Measurements from ENCODE around the gene EFHC2.

The EFHC2 gene, protein sequence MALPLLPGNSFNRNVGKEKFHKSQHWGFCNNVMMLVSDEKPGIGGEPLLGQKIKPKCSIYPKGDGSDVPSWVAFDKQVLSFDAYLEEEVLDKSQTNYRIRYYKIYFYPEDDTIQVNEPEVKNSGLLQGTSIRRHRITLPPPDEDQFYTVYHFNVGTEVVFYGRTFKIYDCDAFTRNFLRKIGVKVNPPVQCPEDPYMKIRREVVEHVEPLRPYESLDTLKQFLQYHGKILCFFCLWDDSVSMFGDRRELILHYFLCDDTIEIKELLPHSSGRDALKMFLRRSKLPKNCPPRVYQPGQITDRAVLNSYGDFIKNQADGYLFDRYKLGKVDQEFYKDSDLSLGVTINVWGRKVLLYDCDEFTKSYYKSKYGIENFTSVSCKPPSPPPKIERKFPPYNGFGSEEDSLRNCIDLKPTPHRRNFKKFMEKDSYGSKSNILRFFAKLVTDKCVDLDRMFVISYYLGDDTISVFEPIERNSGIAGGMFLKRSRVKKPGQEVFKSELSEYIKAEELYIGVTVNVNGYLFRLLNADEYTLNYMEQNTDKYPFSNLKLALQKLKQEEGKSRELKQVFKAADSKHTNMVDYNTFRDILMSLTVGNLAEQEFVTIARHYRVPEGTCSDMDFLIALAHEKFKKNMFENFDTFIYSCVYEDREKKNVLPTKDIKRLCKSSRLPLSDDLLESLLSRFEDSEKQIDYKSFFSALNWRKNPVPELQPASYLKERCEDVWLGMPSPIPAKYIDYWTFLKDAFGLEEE

DNA sequence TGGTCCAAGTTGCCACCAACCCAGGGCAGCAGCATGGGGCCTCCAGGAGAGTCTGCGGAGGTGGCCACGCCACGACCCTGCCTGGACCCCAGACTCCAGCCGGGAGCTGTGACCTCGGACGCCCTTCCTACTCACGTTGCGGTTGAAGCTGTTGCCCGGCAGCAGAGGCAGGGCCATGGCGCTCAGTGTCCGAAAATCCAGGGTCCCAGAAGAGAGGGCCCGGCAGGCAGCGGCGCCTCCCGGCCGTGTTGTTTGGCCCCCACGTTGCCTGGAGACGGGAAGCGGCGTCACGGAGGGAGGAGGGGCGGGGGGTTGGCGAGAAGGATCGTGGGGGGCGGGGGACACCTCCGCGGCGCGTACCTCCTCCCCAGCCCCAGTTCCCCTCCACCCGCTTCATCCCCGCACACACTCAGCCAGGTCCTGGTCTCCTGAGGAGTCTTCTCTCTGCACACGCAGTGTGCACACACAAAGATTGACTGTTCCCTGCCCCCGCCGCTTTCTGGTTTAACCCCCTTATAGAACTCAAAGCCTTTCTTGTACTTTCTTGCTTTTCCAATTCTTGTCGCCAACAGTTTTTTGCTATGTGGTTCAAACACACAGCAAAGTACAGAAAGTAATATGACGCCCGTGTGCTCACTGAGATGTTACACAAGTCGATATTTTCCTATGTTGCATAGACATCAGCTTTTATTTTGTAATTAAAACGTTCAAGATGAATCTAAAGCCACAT lies at the start of gene EFHC2:
TSS of gene EFHC2 (minus strand) at position 261 of the 730 bp plus-strand sequence. CDS start at position 177, 84 bp downstream.
- peak; percentile 11 for DNase-seq (ENCODE audit: low read depth)

GRCh38 chrX:44392767-44393166 lies 49.3 kb upstream of the EFHC2 start:
- DNase-seq (ENCODE audit: low read depth) = no peak

- no peak for DNase-seq (ENCODE audit: low read depth)
Observed at GRCh38 chrX:44384688-44385338, 41.3 kb upstream of the EFHC2 start.

GRCh38 chrX:44382871-44383270 lies 39.4 kb upstream of the EFHC2 start:
- DNase-seq (ENCODE audit: low read depth) = no peak

- DNase-seq (ENCODE audit: low read depth) = no peak
Observed at GRCh38 chrX:44352758-44353157, 9.3 kb upstream of the EFHC2 start.

GRCh38 chrX:44349561-44349960 lies 6.1 kb upstream of the EFHC2 start:
- no peak for DNase-seq (ENCODE audit: low read depth)

DNA sequence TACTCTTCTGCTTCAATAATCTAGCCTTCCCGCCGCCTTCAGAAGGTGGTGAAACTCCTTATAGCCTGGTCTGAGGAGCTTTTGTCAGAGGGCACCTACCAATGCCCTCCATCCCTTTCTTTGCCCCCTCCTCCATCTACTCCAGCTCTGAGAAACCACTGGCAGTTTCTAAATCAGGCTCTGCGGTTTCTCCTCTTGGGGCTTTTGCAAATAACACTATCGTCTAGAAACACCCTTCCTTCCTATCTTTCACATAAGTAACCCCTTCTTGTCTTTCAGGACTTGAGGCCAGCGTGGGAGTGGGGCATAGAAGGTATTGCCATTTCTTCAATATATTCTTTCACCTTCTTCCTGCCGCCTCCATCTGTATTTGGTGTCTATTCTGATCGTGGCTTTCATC lies 1.2 kb upstream of the EFHC2 start:
- no peak for DNase-seq (ENCODE audit: low read depth)

GRCh38 chrX:44344194-44344593 lies 722 bp upstream of the EFHC2 start:
- DNase-seq (ENCODE audit: low read depth) = peak; percentile 24

DNA sequence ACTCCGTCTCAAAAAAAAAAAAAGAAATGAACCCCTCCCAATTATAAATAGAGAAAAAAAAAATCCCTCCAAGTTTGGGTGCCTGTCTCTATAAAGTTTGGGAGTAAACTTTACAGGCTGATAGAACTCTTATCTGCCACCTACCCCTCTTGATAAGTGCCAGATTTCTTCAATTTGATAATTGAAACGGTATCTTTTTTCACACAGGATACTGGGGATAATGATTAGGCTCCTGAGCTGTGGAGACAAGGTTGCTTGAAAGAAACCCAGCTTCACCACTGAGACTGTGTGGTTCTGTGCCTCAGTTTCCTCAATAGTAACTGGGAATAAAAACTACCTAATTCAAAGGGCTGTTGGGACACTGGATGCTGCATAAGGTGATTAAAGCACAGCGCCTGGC lies 606 bp downstream of the EFHC2 start:
- no peak for DNase-seq (ENCODE audit: low read depth)

- DNase-seq (ENCODE audit: low read depth) = no peak
Observed at GRCh38 chrX:44338361-44338760, 5.1 kb downstream of the EFHC2 start.

DNA sequence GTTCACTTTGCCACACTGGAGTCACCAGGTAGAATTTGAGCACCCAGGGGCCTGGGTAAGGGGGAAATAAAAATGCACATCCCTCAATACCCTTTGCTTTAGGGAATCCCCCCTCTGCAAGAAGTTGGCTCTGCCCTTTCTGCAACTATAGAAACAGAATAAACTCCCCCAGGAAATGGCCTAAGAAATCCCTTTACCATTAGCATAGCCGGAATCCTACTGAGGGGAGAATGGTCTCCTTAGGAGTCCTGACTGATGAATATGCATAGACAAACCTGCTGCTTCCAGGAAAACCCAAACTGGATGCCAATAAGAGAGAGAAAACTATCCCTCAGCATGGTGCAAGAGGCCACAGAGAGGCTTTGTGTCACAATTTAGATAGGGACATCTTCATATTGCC lies 11.0 kb downstream of the EFHC2 start:
- DNase-seq (ENCODE audit: low read depth) = no peak

DNA sequence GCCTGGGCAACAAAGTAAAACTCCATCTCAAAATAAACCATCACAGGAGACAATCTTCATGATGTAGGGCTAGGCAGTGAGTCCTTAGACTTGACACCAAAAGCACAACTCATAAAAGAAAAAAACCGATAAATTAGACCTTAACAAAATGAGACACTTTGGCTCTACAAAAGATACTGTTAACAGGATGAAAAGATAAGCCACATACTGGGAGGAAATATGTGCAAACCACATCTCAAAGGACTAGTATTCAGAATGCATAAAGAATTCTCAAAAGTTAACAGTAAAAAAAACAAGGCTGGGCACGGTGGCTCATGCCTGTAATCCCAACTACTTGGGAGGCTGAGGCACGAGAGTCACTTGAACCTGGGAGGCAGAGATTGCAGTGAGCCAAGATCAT lies 13.2 kb downstream of the EFHC2 start:
- DNase-seq (ENCODE audit: low read depth) = no peak

DNA sequence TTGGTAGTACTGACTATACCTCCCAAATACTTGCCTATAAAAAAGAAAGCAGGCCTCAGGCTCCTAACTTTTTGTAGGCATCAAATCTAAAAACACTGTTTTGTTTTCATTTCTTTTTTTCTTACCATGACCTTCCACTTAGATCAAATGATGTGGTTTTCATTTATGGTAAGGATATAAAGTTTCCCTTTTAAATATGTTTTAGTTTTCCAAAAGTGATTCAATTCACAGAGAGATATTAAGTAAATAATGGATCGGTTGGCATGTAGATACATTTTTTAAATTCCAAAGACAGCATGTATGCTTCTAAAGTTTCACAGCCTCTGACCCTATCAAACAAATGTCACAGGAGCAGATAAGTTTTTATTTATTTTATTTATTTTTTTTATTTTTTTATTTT lies 23.9 kb downstream of the EFHC2 start:
- no peak for DNase-seq (ENCODE audit: low read depth)

DNA sequence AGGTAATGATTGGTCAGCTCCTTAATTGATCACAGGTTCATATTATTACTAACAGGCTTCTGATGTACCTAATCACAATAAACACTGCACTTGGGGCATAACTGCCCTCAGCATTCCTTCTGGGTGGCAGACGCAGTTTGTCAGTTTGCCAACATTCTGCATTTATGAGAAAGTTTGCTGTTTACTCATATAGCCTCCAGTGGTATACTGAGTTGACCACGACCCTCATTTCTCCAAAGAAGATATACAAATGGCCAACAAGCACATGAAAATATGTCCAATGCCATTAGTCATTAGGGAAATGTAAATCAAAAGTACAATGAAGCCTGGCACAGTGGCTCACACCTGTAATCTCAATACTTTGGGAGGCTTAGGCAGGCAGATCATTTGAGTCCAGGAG lies 26.3 kb downstream of the EFHC2 start:
- no peak for DNase-seq (ENCODE audit: low read depth)

DNA sequence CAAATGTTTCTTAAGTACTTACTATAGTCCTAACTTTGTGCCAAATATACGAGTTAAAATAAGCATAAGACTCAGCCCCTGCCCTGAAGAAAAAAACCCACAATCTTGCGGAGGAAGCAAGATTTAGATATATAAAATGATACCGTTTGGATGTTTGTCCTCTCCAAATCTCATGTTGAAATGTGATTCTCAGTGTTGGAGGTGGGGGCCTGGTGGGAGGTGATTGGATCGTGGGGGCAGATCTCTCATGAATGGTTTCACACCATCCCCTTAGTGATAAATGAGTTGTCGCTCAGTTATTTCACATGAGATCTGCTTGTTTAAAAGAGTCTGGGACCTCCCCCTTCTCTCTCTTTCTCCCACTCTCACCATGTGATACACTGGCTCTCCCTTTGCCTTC lies 28.7 kb downstream of the EFHC2 start:
- no peak for DNase-seq (ENCODE audit: low read depth)

GRCh38 chrX:44314259-44314734 lies 29.2 kb downstream of the EFHC2 start:
- no peak for DNase-seq (ENCODE audit: low read depth)

GRCh38 chrX:44312421-44312820 lies 31.1 kb downstream of the EFHC2 start:
- DNase-seq (ENCODE audit: low read depth) = no peak

GRCh38 chrX:44310227-44310626 lies 33.2 kb downstream of the EFHC2 start:
- DNase-seq (ENCODE audit: low read depth) = no peak

- DNase-seq (ENCODE audit: low read depth) = no peak
Observed at GRCh38 chrX:44308869-44309268, 34.6 kb downstream of the EFHC2 start.

DNA sequence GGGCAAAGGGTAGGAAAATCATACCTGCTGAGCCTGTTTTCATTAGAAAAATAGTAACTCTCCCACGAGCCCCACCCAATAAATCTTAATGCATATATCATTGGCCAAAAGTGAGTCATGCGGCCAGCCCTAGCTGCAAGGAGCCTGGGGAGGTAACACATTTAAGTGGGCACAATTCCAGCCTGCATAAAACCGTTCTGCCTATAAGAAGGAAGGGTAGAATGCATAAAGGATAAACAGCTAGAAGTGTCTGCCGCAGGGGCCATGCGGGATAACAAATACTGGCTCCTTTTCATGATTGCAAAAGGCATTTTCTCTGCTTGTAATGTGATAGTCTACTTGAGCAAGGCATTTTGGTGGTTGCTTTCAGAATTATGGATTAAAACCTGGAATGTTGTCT lies 37.1 kb downstream of the EFHC2 start:
- DNase-seq (ENCODE audit: low read depth) = no peak

DNA sequence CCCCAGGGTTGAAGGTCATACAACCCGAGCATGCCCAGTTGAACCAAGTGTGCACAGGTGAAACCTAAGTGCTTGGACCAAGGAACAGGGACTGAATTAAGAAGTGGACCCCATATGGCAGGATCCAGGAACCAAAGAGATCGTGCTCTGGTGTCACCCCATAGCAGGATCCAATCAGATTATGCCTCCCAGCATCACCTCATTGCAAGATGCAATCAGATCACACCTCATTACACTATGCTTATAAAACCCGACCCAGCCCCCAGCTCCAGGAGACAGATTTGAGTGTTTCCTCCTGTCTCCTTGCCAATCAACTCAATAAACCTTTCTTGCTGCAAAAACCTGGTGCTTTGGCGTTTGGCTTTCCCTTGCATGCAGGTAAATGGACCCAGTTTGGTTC lies 37.6 kb downstream of the EFHC2 start:
- no peak for DNase-seq (ENCODE audit: low read depth)

GRCh38 chrX:44303119-44303518 lies 40.4 kb downstream of the EFHC2 start:
- DNase-seq (ENCODE audit: low read depth) = no peak

Measured in stimulated activated CD4-positive, alpha-beta T cell treated with anti-CD3 and anti-CD28 coated beads, Interleukin-2, amount 100 ng/mL, for 4 hours (primary cell).